ENCODE results near the gene RASD1.

DNA sequence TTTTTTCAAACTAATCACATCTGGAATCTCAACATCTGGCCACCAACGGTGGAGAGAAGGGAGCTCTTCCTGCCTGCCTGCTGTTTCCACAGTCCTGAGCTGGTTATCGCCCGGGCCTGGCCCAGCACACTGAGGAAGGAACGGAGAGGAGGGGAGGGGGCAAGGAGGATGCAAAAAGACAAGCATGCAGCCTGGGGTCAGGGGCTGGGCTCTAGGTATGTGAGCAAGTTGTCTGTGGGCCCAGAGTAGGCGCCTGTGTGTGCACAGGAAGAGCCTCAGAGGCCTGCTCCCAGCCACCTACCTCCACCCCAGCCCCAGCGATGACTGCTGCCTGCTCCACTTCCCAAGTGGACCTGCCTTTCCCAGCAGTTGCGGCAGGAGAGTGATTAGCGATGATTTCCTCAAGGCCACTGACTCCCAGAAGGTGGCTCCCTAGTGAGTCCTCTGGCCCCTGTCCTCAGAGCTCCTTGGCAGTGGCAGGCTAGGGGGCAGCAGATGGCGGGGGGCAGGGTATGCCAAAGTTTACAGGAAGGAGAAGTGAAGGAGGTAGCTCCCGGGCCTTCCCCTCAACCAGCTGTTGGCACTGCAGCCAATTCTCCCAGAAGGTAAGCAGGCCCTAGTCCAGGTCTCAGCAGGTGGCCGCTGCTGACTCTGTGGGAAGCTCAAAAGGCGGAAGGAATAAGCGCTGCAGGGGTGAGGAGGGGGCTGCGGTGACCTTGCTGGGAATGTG lies 27.0 kb upstream of the RASD1 start:
- TF ChIP-seq, protein P1, sequence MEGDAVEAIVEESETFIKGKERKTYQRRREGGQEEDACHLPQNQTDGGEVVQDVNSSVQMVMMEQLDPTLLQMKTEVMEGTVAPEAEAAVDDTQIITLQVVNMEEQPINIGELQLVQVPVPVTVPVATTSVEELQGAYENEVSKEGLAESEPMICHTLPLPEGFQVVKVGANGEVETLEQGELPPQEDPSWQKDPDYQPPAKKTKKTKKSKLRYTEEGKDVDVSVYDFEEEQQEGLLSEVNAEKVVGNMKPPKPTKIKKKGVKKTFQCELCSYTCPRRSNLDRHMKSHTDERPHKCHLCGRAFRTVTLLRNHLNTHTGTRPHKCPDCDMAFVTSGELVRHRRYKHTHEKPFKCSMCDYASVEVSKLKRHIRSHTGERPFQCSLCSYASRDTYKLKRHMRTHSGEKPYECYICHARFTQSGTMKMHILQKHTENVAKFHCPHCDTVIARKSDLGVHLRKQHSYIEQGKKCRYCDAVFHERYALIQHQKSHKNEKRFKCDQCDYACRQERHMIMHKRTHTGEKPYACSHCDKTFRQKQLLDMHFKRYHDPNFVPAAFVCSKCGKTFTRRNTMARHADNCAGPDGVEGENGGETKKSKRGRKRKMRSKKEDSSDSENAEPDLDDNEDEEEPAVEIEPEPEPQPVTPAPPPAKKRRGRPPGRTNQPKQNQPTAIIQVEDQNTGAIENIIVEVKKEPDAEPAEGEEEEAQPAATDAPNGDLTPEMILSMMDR (conservative IDR thresholded peaks at IDR 0.05; ENCODE audit: low read depth, low read length), result no peak
- TF ChIP-seq EZH2 (IDR thresholded peaks at IDR 0.05; ENCODE audit: low read length, unreplicated experiment), result no peak
